ENCODE data around the gene GSN. TPM values are rescaled to one million over a fixed set of nuclear protein-coding genes. Genes with fewer than 3 reads are reported as not detected.

Gene GSN
- total RNA-seq, 5 donors from 2014 or later (not counting 1 experiment from before 2014, with no cell fraction given): 6.3 to 8.8 (median 8.4) TPM

DNA sequence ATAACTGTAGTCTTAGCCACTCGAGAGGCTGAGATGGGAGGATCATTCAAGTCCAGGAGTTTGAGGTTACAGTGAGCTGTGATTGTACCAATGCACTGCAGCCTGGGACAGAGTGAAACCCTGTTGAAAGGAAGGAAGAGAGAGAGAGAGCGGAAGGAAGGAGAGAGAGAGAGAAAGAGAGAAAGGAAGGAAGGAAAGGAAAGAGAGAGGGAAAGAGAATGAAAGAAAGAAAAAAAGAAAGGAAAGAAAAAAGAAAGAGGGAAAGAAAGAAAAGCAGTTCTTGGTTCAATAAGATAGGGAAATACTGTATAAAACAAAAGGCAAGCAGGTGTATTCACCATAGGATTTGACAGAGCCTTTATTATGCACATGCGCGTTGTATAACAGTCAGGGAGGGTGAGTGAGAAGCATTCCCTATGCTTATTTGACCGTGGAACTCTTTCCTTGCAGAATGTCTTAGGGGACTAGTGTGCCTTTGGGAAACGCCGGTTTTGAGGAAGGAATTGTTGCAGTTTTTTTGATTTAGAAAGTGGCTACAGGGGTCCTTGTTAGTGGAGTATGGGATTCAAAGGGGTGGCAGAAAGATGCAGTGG lies 42.0 kb downstream of the GSN start:
- Histone ChIP-seq H3K4me1 (ENCODE audit: control insufficient read depth in 1 of 2, extremely low read depth in 1 of 2, insufficient read depth in 2 of 2, low read length in 2 of 2) (no peaks in the 10 kb centered on the region), H3K27me3 (replicated peaks in 1 of 2; ENCODE audit: control insufficient read depth in 2 of 2, extremely low read depth in 1 of 2, insufficient read depth in 2 of 2, low read length in 1 of 2) (no peaks in the 10 kb centered on the region), H3K36me3 (ENCODE audit: control insufficient read depth in 2 of 2, extremely low read depth in 1 of 2, insufficient read depth in 1 of 2, low read length in 1 of 2) (peaks cover 0 to 5% of the 10 kb centered on the region in 2 donors), H3K9me3 (no peaks in the 10 kb centered on the region), H3K27ac (ENCODE audit: low read length) (no peak overlapping the region), H3K4me3 (ENCODE audit: control insufficient read depth in 1 of 2, extremely low read depth in 1 of 2, low read length in 1 of 2) (no peak overlapping the region)
- no peaks in the 10 kb centered on the region for H3K4me1 Mint-ChIP-seq
- H3K36me3 Mint-ChIP-seq: peaks cover 26% of the 10 kb centered on the region
- H3K9me3 Mint-ChIP-seq: no peaks in the 10 kb centered on the region
- H3K27ac Mint-ChIP-seq: no peak overlapping the region
- no peak for DNase-seq
- POLR2A ChIA-PET: no interaction called here
- WGBS (ENCODE audit: insufficient coverage): 91% methylated on average over 5 of the region's 7 CpGs
- no peaks in the 10 kb centered on the region for H3K27me3 Mint-ChIP-seq
- ATAC-seq (replicated peaks in 1 of 4): no peak
- no peak overlapping the region for H3K4me3 Mint-ChIP-seq
- CTCF ChIA-PET: no interaction called here

DNA sequence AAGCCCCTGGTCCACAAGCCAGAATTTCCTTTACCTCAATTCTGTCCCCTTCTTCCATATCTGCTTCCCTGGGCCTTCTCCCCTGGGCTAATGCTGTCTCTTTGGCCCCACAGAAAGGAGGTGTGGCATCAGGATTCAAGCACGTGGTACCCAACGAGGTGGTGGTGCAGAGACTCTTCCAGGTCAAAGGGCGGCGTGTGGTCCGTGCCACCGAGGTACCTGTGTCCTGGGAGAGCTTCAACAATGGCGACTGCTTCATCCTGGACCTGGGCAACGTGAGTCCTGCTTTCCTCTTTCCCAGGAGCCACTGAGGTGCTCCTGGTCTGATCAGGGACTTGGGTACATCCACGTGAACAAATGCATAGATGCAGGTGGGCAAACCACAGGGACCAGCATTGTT lies 42.6 kb downstream of the GSN start:
- ATAC-seq (replicated peaks in 1 of 4) (no peak), DNase-seq (no peak)
- Histone ChIP-seq H3K4me3 (ENCODE audit: control insufficient read depth in 1 of 2, extremely low read depth in 1 of 2, low read length in 1 of 2) (no peak overlapping the region), H3K4me1 (ENCODE audit: control insufficient read depth in 1 of 2, extremely low read depth in 1 of 2, insufficient read depth in 2 of 2, low read length in 2 of 2) (no peaks in the 10 kb centered on the region), H3K36me3 (ENCODE audit: control insufficient read depth in 2 of 2, extremely low read depth in 1 of 2, insufficient read depth in 1 of 2, low read length in 1 of 2) (peaks cover 0 to 5% of the 10 kb centered on the region in 2 donors), H3K27ac (ENCODE audit: low read length) (no peak overlapping the region), H3K27me3 (replicated peaks in 1 of 2; ENCODE audit: control insufficient read depth in 2 of 2, extremely low read depth in 1 of 2, insufficient read depth in 2 of 2, low read length in 1 of 2) (no peaks in the 10 kb centered on the region), H3K9me3 (no peaks in the 10 kb centered on the region)
- H3K27ac Mint-ChIP-seq: no peak overlapping the region
- H3K9me3 Mint-ChIP-seq: no peaks in the 10 kb centered on the region
- CTCF ChIA-PET: no interaction called here
- no peaks in the 10 kb centered on the region for H3K27me3 Mint-ChIP-seq
- peaks cover 26% of the 10 kb centered on the region for H3K36me3 Mint-ChIP-seq
- POLR2A ChIA-PET: no interaction called here
- no peak overlapping the region for H3K4me3 Mint-ChIP-seq
- no peaks in the 10 kb centered on the region for H3K4me1 Mint-ChIP-seq
- WGBS (ENCODE audit: insufficient coverage): 88% methylated on average over 9 of the region's 9 CpGs

DNA sequence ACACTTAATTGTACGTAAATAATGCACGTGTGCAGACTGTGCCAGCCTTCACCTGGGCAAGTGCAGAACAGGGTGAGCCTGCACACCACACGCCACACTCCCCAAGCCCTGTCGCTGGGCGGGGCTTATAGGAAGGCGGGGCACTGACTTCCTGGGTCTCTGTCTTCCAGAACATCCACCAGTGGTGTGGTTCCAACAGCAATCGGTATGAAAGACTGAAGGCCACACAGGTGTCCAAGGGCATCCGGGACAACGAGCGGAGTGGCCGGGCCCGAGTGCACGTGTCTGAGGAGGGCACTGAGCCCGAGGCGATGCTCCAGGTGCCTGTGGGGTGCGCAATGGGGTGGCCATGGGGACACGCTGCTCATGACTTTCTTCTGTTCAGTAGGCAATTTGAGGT lies 44.2 kb downstream of the GSN start:
- no peaks in the 10 kb centered on the region for H3K9me3 ChIP-seq
- no peak overlapping the region for H3K4me3 ChIP-seq (ENCODE audit: control insufficient read depth in 1 of 2, extremely low read depth in 1 of 2, low read length in 1 of 2)
- ATAC-seq (replicated peaks in 1 of 4) (no peak), DNase-seq (no peak)
- Mint-ChIP-seq H3K36me3 (peaks cover 27% of the 10 kb centered on the region), H3K27ac (no peak overlapping the region), H3K27me3 (no peaks in the 10 kb centered on the region), H3K9me3 (no peaks in the 10 kb centered on the region), H3K4me3 (no peak overlapping the region), H3K4me1 (no peaks in the 10 kb centered on the region)
- no peaks in the 10 kb centered on the region for H3K4me1 ChIP-seq (ENCODE audit: control insufficient read depth in 1 of 2, extremely low read depth in 1 of 2, insufficient read depth in 2 of 2, low read length in 2 of 2)
- CTCF ChIA-PET: no interaction called here
- POLR2A ChIA-PET: no interaction called here
- 90% methylated on average over 10 of the region's 17 CpGs for WGBS (ENCODE audit: insufficient coverage)
- peaks cover 0 to 5% of the 10 kb centered on the region in 2 donors for H3K36me3 ChIP-seq (ENCODE audit: control insufficient read depth in 2 of 2, extremely low read depth in 1 of 2, insufficient read depth in 1 of 2, low read length in 1 of 2)
- H3K27ac ChIP-seq (ENCODE audit: low read length): no peak overlapping the region
- no peaks in the 10 kb centered on the region for H3K27me3 ChIP-seq (replicated peaks in 1 of 2; ENCODE audit: control insufficient read depth in 2 of 2, extremely low read depth in 1 of 2, insufficient read depth in 2 of 2, low read length in 1 of 2)

DNA sequence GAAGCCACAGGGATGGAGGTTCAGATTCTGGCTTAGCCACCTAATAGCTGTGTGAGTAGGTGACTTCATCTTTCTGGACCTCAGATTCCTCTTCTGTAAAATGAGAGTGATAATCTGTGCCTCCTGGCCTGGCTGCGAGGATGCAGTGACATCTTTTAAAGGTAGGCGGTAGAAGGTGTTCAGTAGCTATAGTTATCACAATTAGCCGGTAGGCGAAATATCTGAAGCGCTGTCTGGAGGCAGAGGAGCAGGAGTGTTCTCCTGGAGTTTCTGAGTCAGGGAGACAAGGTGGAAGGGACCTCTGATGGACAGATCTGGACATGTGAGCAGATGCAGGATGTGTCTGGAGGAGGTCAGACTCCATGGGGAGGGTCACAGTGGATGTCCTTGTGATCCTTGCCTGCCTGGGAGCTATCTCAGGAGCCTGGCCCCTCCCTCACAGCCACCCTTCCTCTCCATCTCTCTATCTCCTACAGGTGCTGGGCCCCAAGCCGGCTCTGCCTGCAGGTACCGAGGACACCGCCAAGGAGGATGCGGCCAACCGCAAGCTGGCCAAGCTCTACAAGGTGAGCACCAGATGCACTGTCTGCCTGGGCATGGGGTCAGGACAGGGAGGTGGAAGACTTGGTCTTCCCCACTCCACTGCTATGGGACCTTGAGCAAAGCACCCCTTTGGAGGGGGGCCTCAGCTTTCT lies 45.6 kb downstream of the GSN start:
- Mint-ChIP-seq H3K36me3 (peaks cover 28% of the 10 kb centered on the region), H3K4me1 (no peaks in the 10 kb centered on the region), H3K4me3 (no peak overlapping the region), H3K27ac (no peak overlapping the region), H3K27me3 (no peaks in the 10 kb centered on the region), H3K9me3 (no peaks in the 10 kb centered on the region)
- ChIA-PET CTCF (interaction anchor here in 1 of 2 donors (1.5 kb wide), 1 partner anchor 86 kb away, joined by 3 read pairs; no protein-coding TSS in a partner anchor), POLR2A (no interaction called here)
- no peaks in the 10 kb centered on the region for H3K9me3 ChIP-seq
- ATAC-seq (replicated peaks in 1 of 4) (no peak), DNase-seq (no peak)
- WGBS (ENCODE audit: insufficient coverage): 96% methylated on average over 9 of the region's 10 CpGs
- H3K4me3 ChIP-seq (ENCODE audit: control insufficient read depth in 1 of 2, extremely low read depth in 1 of 2, low read length in 1 of 2): no peak overlapping the region
- H3K27me3 ChIP-seq (replicated peaks in 1 of 2; ENCODE audit: control insufficient read depth in 2 of 2, extremely low read depth in 1 of 2, insufficient read depth in 2 of 2, low read length in 1 of 2): no peaks in the 10 kb centered on the region
- no peak overlapping the region for H3K27ac ChIP-seq (ENCODE audit: low read length)
- no peaks in the 10 kb centered on the region for H3K4me1 ChIP-seq (ENCODE audit: control insufficient read depth in 1 of 2, extremely low read depth in 1 of 2, insufficient read depth in 2 of 2, low read length in 2 of 2)
- H3K36me3 ChIP-seq (ENCODE audit: control insufficient read depth in 2 of 2, extremely low read depth in 1 of 2, insufficient read depth in 1 of 2, low read length in 1 of 2): peaks cover 0 to 5% of the 10 kb centered on the region in 2 donors

DNA sequence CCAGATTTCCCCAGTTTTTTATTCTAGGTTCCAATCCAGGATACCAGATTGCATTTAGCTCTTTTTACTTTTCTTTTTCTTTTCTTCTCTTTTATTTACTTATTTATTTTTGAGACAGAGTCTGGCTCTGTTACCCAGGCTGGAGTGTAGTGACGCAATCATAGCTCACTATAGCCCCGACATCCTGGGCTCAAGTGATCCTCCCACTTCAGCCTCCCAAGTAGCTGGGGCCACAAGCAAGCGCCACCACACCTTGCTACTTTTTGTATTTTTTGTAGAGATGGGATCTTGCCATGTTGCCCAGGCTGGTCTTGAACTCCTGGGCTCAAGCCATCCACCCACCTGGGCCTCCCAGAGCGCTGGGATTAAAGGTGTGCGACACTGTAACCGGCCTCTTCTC lies 48.4 kb downstream of the GSN start:
- no peaks in the 10 kb centered on the region for H3K36me3 ChIP-seq (ENCODE audit: control insufficient read depth in 2 of 2, extremely low read depth in 1 of 2, insufficient read depth in 1 of 2, low read length in 1 of 2)
- ATAC-seq (replicated peaks in 1 of 4) (no peak), DNase-seq (no peak)
- ChIA-PET POLR2A (no interaction called here), CTCF (interaction anchor here (0.9 to 1.2 kb wide), 6 partner anchors 33 to 561 kb away, joined by 3 to 5 read pairs (median 4); no protein-coding TSS in a partner anchor)
- H3K27ac Mint-ChIP-seq: no peak overlapping the region
- H3K27me3 ChIP-seq (replicated peaks in 1 of 2; ENCODE audit: control insufficient read depth in 2 of 2, extremely low read depth in 1 of 2, insufficient read depth in 2 of 2, low read length in 1 of 2): peaks cover 0 to 2% of the 10 kb centered on the region in 2 experiments
- WGBS (ENCODE audit: insufficient coverage): no CpG with 5 or more reads among the region's 6 CpGs
- H3K4me3 Mint-ChIP-seq: no peak overlapping the region
- H3K4me1 ChIP-seq (ENCODE audit: control insufficient read depth in 1 of 2, extremely low read depth in 1 of 2, insufficient read depth in 2 of 2, low read length in 2 of 2): peaks cover 0 to 13% of the 10 kb centered on the region in 2 experiments
- no peaks in the 10 kb centered on the region for H3K9me3 Mint-ChIP-seq
- no peaks in the 10 kb centered on the region for H3K9me3 ChIP-seq
- H3K4me3 ChIP-seq (ENCODE audit: control insufficient read depth in 1 of 2, extremely low read depth in 1 of 2, low read length in 1 of 2): no peak overlapping the region
- H3K27ac ChIP-seq (ENCODE audit: low read length): no peak overlapping the region
- no peaks in the 10 kb centered on the region for H3K27me3 Mint-ChIP-seq
- H3K36me3 Mint-ChIP-seq: peaks cover 22% of the 10 kb centered on the region
- peaks cover 11 to 13% (median 13%) of the 10 kb centered on the region in 3 donors for H3K4me1 Mint-ChIP-seq

DNA sequence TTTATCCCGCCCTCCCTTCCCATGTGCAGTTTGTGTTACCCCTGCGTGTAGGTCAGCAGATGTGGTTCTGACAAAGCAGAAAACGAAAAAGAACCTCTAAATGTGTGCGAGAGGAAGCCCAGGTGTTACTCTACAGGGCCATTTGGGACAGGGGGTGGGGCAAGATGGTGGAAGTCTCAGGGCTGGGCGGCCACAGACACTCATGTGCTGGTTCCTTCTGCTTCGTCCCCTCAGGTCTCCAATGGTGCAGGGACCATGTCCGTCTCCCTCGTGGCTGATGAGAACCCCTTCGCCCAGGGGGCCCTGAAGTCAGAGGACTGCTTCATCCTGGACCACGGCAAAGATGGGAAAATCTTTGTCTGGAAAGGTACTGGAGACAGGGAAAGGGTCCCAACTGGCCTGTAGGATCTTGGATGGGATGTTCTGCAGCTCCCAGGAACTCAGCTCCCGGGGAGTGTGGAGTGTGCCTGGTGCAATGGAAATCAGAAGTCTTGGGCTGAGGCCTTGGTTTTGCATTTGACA lies 49.0 kb downstream of the GSN start:
- ChIA-PET POLR2A (no interaction called here), CTCF (interaction anchor here (1.0 to 4.9 kb wide), 4 partner anchors 81 to 562 kb away, joined by 3 to 109 read pairs (median 5); no protein-coding TSS in a partner anchor)
- peaks cover 0 to 2% of the 10 kb centered on the region in 2 experiments for H3K27me3 ChIP-seq (replicated peaks in 1 of 2; ENCODE audit: control insufficient read depth in 2 of 2, extremely low read depth in 1 of 2, insufficient read depth in 2 of 2, low read length in 1 of 2)
- no peaks in the 10 kb centered on the region for H3K36me3 ChIP-seq (ENCODE audit: control insufficient read depth in 2 of 2, extremely low read depth in 1 of 2, insufficient read depth in 1 of 2, low read length in 1 of 2)
- no peaks in the 10 kb centered on the region for H3K27me3 Mint-ChIP-seq
- H3K4me1 Mint-ChIP-seq: peaks cover 11 to 14% (median 13%) of the 10 kb centered on the region in 3 donors
- no peak overlapping the region for H3K4me3 ChIP-seq (ENCODE audit: control insufficient read depth in 1 of 2, extremely low read depth in 1 of 2, low read length in 1 of 2)
- H3K36me3 Mint-ChIP-seq: peaks cover 17% of the 10 kb centered on the region
- H3K27ac Mint-ChIP-seq: no peak overlapping the region
- DNase-seq (no peak), ATAC-seq (replicated peaks in 1 of 4) (no peak)
- no peak overlapping the region for H3K4me3 Mint-ChIP-seq
- H3K9me3 Mint-ChIP-seq: no peaks in the 10 kb centered on the region
- WGBS (ENCODE audit: insufficient coverage): 94% methylated on average over 5 of the region's 11 CpGs
- H3K9me3 ChIP-seq: no peaks in the 10 kb centered on the region
- H3K27ac ChIP-seq (ENCODE audit: low read length): no peak overlapping the region
- H3K4me1 ChIP-seq (ENCODE audit: control insufficient read depth in 1 of 2, extremely low read depth in 1 of 2, insufficient read depth in 2 of 2, low read length in 2 of 2): peaks cover 0 to 14% of the 10 kb centered on the region in 2 experiments
